Activated naive CD4-positive, alpha-beta T cell treated with anti-CD3 and anti-CD28 coated beads, Interleukin-2, amount 10 ng/mL, durations not matched to agents 7 days and 5 days (primary cell): ENCODE data around the gene GALNT4.

ENCODE experiments used
- CTCF ChIA-PET: fragments of 350-600 bp; sonication (Branson Sonifier 250); formaldehyde crosslinking; loops from one replicate; lab custom pipeline; 2021; ENCODE audit warnings: antibody characterized with exemption; lab: Charles Lee
- DNase-seq: peaks from one replicate; pipeline ENCODE4 v3.0.0-alpha.2; 2020
- H3K27ac Mint-ChIP-seq: one replicate; pipeline ENCODE4 v1.8.0; 2021; ENCODE audit warnings: mild to moderate bottlenecking, moderate library complexity, mixed read lengths
- H3K27me3 Mint-ChIP-seq: one replicate; pipeline ENCODE4 v1.8.0; 2021; ENCODE audit warnings: mild to moderate bottlenecking, mixed read lengths
- H3K36me3 Mint-ChIP-seq: one replicate; pipeline ENCODE4 v1.8.0; 2021; ENCODE audit warnings: mixed read lengths
- H3K4me1 Mint-ChIP-seq: one replicate; pipeline ENCODE4 v1.8.0; 2021; ENCODE audit warnings: mixed read lengths
- H3K4me3 Mint-ChIP-seq: one replicate; pipeline ENCODE4 v1.8.0; 2021; ENCODE audit warnings: mild to moderate bottlenecking, moderate library complexity, mixed read lengths
- H3K9me3 Mint-ChIP-seq: one replicate; pipeline ENCODE4 v1.8.0; 2021; ENCODE audit warnings: mixed read lengths

GALNT4 gene

GRCh38 chr12:89475203-89475990 is 49.2 kb downstream of the GALNT4 start:
- Mint-ChIP-seq H3K27ac (no peak overlapping the region), H3K4me1 (peaks cover 46% of the 10 kb centered on the region), H3K36me3 (peaks cover 33% of the 10 kb centered on the region), H3K9me3 (no peaks in the 10 kb centered on the region), H3K4me3 (no peak overlapping the region), H3K27me3 (no peaks in the 10 kb centered on the region)
- CTCF ChIA-PET: interaction anchor here (0.6 to 1.6 kb wide), 3 partner anchors 50 to 69 kb away, joined by 3 to 5 read pairs (median 4); partner anchors contain the start of gene POC1B
- no peak for DNase-seq

- H3K4me1 Mint-ChIP-seq: peaks cover 54% of the 10 kb centered on the region
- H3K27ac Mint-ChIP-seq: no peak overlapping the region
- no peak for DNase-seq
- no peaks in the 10 kb centered on the region for H3K9me3 Mint-ChIP-seq
- peaks cover 33% of the 10 kb centered on the region for H3K36me3 Mint-ChIP-seq
- no peaks in the 10 kb centered on the region for H3K27me3 Mint-ChIP-seq
- CTCF ChIA-PET: interaction anchor here (0.6 to 1.6 kb wide), 3 partner anchors 51 to 70 kb away, joined by 3 to 5 read pairs (median 4); partner anchors contain the start of gene POC1B
- H3K4me3 Mint-ChIP-seq: no peak overlapping the region
These were observed 50.0 kb downstream of the GALNT4 start for GRCh38 chr12:89474615-89475014.
